ENCODE results near the gene MICAL1.

- TF ChIP-seq EP300 (IDR thresholded peaks at IDR 0.05; ENCODE audit: borderline replicate concordance): no peak
- no peak for TF ChIP-seq TAF1 (IDR thresholded peaks at IDR 0.05; ENCODE audit: low read depth)
- TF ChIP-seq MAX (IDR thresholded peaks at IDR 0.05): no peak
- TF ChIP-seq YY1 (IDR thresholded peaks at IDR 0.05; ENCODE audit: low read depth): no peak
- no peak for TF ChIP-seq FOXM1 (IDR thresholded peaks at IDR 0.05; ENCODE audit: borderline replicate concordance, low read depth)
- TF ChIP-seq REST (IDR thresholded peaks at IDR 0.05; ENCODE audit: low read depth): no peak
- no peak for TF ChIP-seq RAD21 (IDR thresholded peaks at IDR 0.05; ENCODE audit: low read depth)
- no peak for TF ChIP-seq TEAD4 (IDR thresholded peaks at IDR 0.05)
- no peak for TF ChIP-seq USF1 (IDR thresholded peaks at IDR 0.05)
- TF ChIP-seq TCF12 (IDR thresholded peaks at IDR 0.05; ENCODE audit: low read depth): no peak
Observed at GRCh38 chr6:109421184-109421583, 34.4 kb downstream of the MICAL1 start.

All from Ishikawa (cell line).